MM.1S (cell line): ENCODE data around the gene VAMP3.

Experiments
- DNase-seq: peaks from one replicate; pipeline ENCODE4 v3.0.0-alpha.2; 2015
- H2AFZ ChIP-seq: fragments of 300-600 bp; sonication (generic); 2 replicates; pipeline ENCODE4 v1.6.0; 2016; ENCODE audit warnings: antibody characterized with exemption, low read length
- H3F3A ChIP-seq: fragments of 300-600 bp; sonication (generic); 2 replicates; pipeline ENCODE4 v1.6.1; 2016; ENCODE audit warnings: mild to moderate bottlenecking, antibody characterized with exemption, low read length, moderate library complexity, mixed read lengths; ENCODE audit not compliant: insufficient read depth
- H3K27ac ChIP-seq: fragments of 300-600 bp; sonication (generic); 2 replicates; pipeline ENCODE4 v1.5.1; 2016; ENCODE audit warnings: mild to moderate bottlenecking, low read length
- H3K27me3 ChIP-seq: fragments of 300-600 bp; sonication (generic); replicated peaks from 2 replicates; pipeline ENCODE4 v1.6.0; 2016; ENCODE audit warnings: low read length; ENCODE audit not compliant: insufficient read depth
- H3K36me3 ChIP-seq: fragments of 300-600 bp; sonication (generic); replicated peaks from 2 replicates; pipeline ENCODE4 v1.6.1; 2016; ENCODE audit warnings: mild to moderate bottlenecking, low read length, mixed read lengths; ENCODE audit not compliant: insufficient read depth
- H3K4me1 ChIP-seq: fragments of 300-600 bp; sonication (generic); 2 replicates; pipeline ENCODE4 v1.6.1; 2016; ENCODE audit warnings: low read length, mixed read lengths
- H3K4me2 ChIP-seq: fragments of 300-600 bp; sonication (generic); 2 replicates; pipeline ENCODE4 v1.6.0; 2016; ENCODE audit warnings: low read depth, low read length
- H3K4me3 ChIP-seq: fragments of 300-600 bp; sonication (generic); 2 replicates; pipeline ENCODE4 v1.5.1; 2016; ENCODE audit warnings: low read length, mixed read lengths
- H3K79me2 ChIP-seq: fragments of 300-600 bp; sonication (generic); 2 replicates; pipeline ENCODE4 v1.6.1; 2016; ENCODE audit warnings: mixed run types, low read length, mixed read lengths
- H3K9ac ChIP-seq: fragments of 300-600 bp; sonication (generic); 2 replicates; pipeline ENCODE4 v1.6.1; 2016; ENCODE audit warnings: low read length, mixed read lengths
- H3K9me2 ChIP-seq: fragments of 300-600 bp; sonication (generic); replicated peaks from 2 replicates; pipeline ENCODE4 v1.6.1; 2016; ENCODE audit warnings: mild to moderate bottlenecking, low read length, mixed read lengths; ENCODE audit not compliant: insufficient read depth
- H3K9me3 ChIP-seq: fragments of 300-600 bp; sonication (generic); replicated peaks from 2 replicates; pipeline ENCODE4 v1.6.1; 2016; ENCODE audit warnings: mild to moderate bottlenecking, low read length, mixed read lengths; ENCODE audit not compliant: insufficient read depth
- H4K20me1 ChIP-seq: fragments of 300-600 bp; sonication (generic); 2 replicates; pipeline ENCODE4 v1.6.1; 2016; ENCODE audit warnings: mild to moderate bottlenecking, low read length, moderate library complexity, mixed read lengths; ENCODE audit not compliant: insufficient read depth
- CTCF ChIP-seq: fragments of 300-600 bp; sonication (generic); IDR thresholded peaks from 2 replicates; pipeline ENCODE4 v1.5.1; 2016; ENCODE audit warnings: antibody characterized with exemption, low read length, mixed read lengths
- EZH2 ChIP-seq: fragments of 300-600 bp; sonication (generic); optimal IDR thresholded peaks from 2 replicates; pipeline ENCODE3; 2017; ENCODE audit warnings: low read depth, mild to moderate bottlenecking, antibody characterized with exemption, low read length, mixed read lengths
- EZH2phosphoT487 ChIP-seq: fragments of 300-600 bp; sonication (generic); IDR thresholded peaks from 2 replicates; pipeline ENCODE4 v1.6.1; 2018; ENCODE audit warnings: antibody characterized with exemption, low read length

Gene VAMP3

GRCh38 chr1:7821282-7821681 is 50.2 kb downstream of the VAMP3 start:
- Histone ChIP-seq H3K36me3 (no peaks in the 10 kb centered on the region), H3K27ac (no peak overlapping the region), H4K20me1 (no peaks in the 10 kb centered on the region), H3K4me3 (no peak overlapping the region), H3F3A (no peaks in the 10 kb centered on the region), H3K9me2 (no peaks in the 10 kb centered on the region), H3K27me3 (no peaks in the 10 kb centered on the region; the same call in 1 of the 2 replicates), H3K9me3 (no peaks in the 10 kb centered on the region), H3K4me2 (no peak overlapping the region), H3K79me2 (no peaks in the 10 kb centered on the region), H2AFZ (no peak overlapping the region), H3K9ac (no peak overlapping the region), H3K4me1 (no peaks in the 10 kb centered on the region)
- TF ChIP-seq EZH2 (no peak), EZH2phosphoT487 (no peak), CTCF (no peak)
- DNase-seq, result no peak

- Histone ChIP-seq H3K4me2 (no peak overlapping the region), H2AFZ (no peak overlapping the region), H3K4me3 (no peak overlapping the region), H4K20me1 (no peaks in the 10 kb centered on the region), H3K9ac (no peak overlapping the region), H3K27ac (no peak overlapping the region), H3K9me2 (no peaks in the 10 kb centered on the region), H3K27me3 (peaks cover 9% of the 10 kb centered on the region; the same call in 1 of the 2 replicates), H3K9me3 (no peaks in the 10 kb centered on the region), H3K79me2 (no peaks in the 10 kb centered on the region), H3K36me3 (no peaks in the 10 kb centered on the region), H3F3A (no peaks in the 10 kb centered on the region), H3K4me1 (peaks cover 11% of the 10 kb centered on the region)
- no peak for DNase-seq
- TF ChIP-seq EZH2 (no peak), EZH2phosphoT487 (no peak), CTCF (no peak)
Observed at GRCh38 chr1:7824701-7825100, 53.6 kb downstream of the VAMP3 start.

- Histone ChIP-seq H3K9ac (no peak overlapping the region), H3F3A (no peaks in the 10 kb centered on the region), H3K9me3 (no peaks in the 10 kb centered on the region), H4K20me1 (no peaks in the 10 kb centered on the region), H3K36me3 (no peaks in the 10 kb centered on the region), H3K79me2 (no peaks in the 10 kb centered on the region), H3K4me1 (peaks cover 21% of the 10 kb centered on the region), H3K4me3 (no peak overlapping the region), H2AFZ (no peak overlapping the region), H3K27ac (no peak overlapping the region), H3K4me2 (no peak overlapping the region), H3K9me2 (no peaks in the 10 kb centered on the region), H3K27me3 (peaks cover 12% of the 10 kb centered on the region; the same call in 1 of the 2 replicates)
- TF ChIP-seq EZH2 (no peak), EZH2phosphoT487 (no peak), CTCF (no peak)
- DNase-seq, result no peak
Observed at GRCh38 chr1:7826363-7826762, 55.3 kb downstream of the VAMP3 start.
